T-helper 1 cell (primary cell): ENCODE results near the gene DZANK1.
"Not testable (repeated sequence)": the region's sequence is repeated elsewhere in the genome, so short reads cannot be mapped to it uniquely, and the experiment has no call there.

Experiments used
- DNase-seq, 5 donors: peaks; one replicate each; pipeline ENCODE4 v3.0.0-alpha.2; 2012 to 2020
- total RNA-seq, 4 donors: gene quantifications; one replicate each; lab custom pipeline; 2026; lab: John Stamatoyannopoulos, UW

The DZANK1 gene
- 5.5 to 7.5 (median 6.7) reads per million in 4 donors for total RNA-seq

- DNase-seq = peak; percentile 75 to 94 (median 86)
Observed at GRCh38 chr20:18466894-18467730, at the start of gene DZANK1, which contains the start of gene POLR3F. DZANK1 (minus strand) TSS chr20:18467030; CDS start chr20:18465358, 1,672 bp downstream. POLR3F (plus strand) TSS chr20:18467390; CDS start chr20:18467507, 117 bp downstream.

- no peak for DNase-seq
Observed at GRCh38 chr20:18515973-18516372, 49.1 kb upstream of the DZANK1 start.

- no peak for DNase-seq
Observed at GRCh38 chr20:18514127-18514526, 47.3 kb upstream of the DZANK1 start.

- DNase-seq = no peak
Observed at GRCh38 chr20:18513208-18513607, 46.4 kb upstream of the DZANK1 start.

GRCh38 chr20:18511571-18511970 lies 44.7 kb upstream of the DZANK1 start:
- no peak for DNase-seq

- DNase-seq = peak; percentile 92 to 99 (median 94)
Observed at GRCh38 chr20:18507218-18508191, 40.7 kb upstream of the DZANK1 start, which contains the start of gene SEC23B. SEC23B (plus strand) TSS chr20:18507940; CDS start chr20:18510836, 2,896 bp downstream.

GRCh38 chr20:18506744-18507143 lies 39.9 kb upstream of the DZANK1 start:
- peak in 1 of 5 donors; percentile 21 for DNase-seq

GRCh38 chr20:18504479-18505060 lies 37.7 kb upstream of the DZANK1 start:
- no peak for DNase-seq

- not testable (repeated sequence) for DNase-seq
Observed at GRCh38 chr20:18501672-18502071, 34.8 kb upstream of the DZANK1 start.

GRCh38 chr20:18497603-18498002 lies 30.8 kb upstream of the DZANK1 start:
- no peak for DNase-seq

GRCh38 chr20:18496740-18497592 lies 30.1 kb upstream of the DZANK1 start, which contains the start of gene RBBP9:
RBBP9 (minus strand) TSS chr20:18497225; CDS start chr20:18497167, 58 bp downstream.
- DNase-seq = peak; percentile 39 to 79 (median 60)

- no peak for DNase-seq
Observed at GRCh38 chr20:18496042-18496441, 29.2 kb upstream of the DZANK1 start.

GRCh38 chr20:18488301-18488700 lies 21.5 kb upstream of the DZANK1 start:
- DNase-seq = no peak

GRCh38 chr20:18481596-18481995 lies 14.8 kb upstream of the DZANK1 start:
- DNase-seq = no peak

- no peak for DNase-seq
Observed at GRCh38 chr20:18477821-18478220, 11.0 kb upstream of the DZANK1 start.

- DNase-seq = no peak
Observed at GRCh38 chr20:18477218-18477617, 10.4 kb upstream of the DZANK1 start.

- DNase-seq = no peak
Observed at GRCh38 chr20:18466574-18466893, 296 bp downstream of the DZANK1 start.

- DNase-seq = no peak
Observed at GRCh38 chr20:18465536-18466200, 1.2 kb downstream of the DZANK1 start.

GRCh38 chr20:18456600-18456999 lies 10.2 kb downstream of the DZANK1 start:
- no peak for DNase-seq

- no peak for DNase-seq
Observed at GRCh38 chr20:18443886-18444285, 22.9 kb downstream of the DZANK1 start.

- no peak for DNase-seq
Observed at GRCh38 chr20:18440403-18440802, 26.4 kb downstream of the DZANK1 start.
